H9 (cell line): ENCODE data around the gene PAPLN. TPM values are rescaled to one million over a fixed set of nuclear protein-coding genes. Genes with fewer than 3 reads are reported as not detected.
A peak's percentile ranks its signal among the peaks of the same experiment; 100 is the strongest.

Source experiments
- DNase-seq: peaks from one replicate; pipeline ENCODE4 v3.0.0-alpha.2; 2017
- H2AFZ ChIP-seq: one replicate; pipeline ENCODE4 v1.6.1; 2013; ENCODE audit warnings: mild to moderate bottlenecking, low read length, control low read depth, moderate library complexity
- H2AK5ac ChIP-seq: 2 replicates; pipeline ENCODE4 v1.6.1; 2013; ENCODE audit warnings: low read length, control low read depth, mixed read lengths; ENCODE audit not compliant: insufficient read length
- H2BK120ac ChIP-seq: one replicate; pipeline ENCODE4 v1.6.1; 2013; ENCODE audit warnings: low read depth, mild to moderate bottlenecking, low read length, control low read depth, inconsistent platforms; ENCODE audit not compliant: poor library complexity, severe bottlenecking
- H2BK12ac ChIP-seq: 2 replicates; pipeline ENCODE4 v1.6.1; 2013; ENCODE audit warnings: low read length, control low read depth, mixed read lengths, low read depth; ENCODE audit not compliant: insufficient read length
- H2BK15ac ChIP-seq: 2 replicates; pipeline ENCODE4 v1.6.1; 2013; ENCODE audit warnings: low read depth, low read length, control low read depth
- H2BK20ac ChIP-seq: one replicate; pipeline ENCODE4 v1.6.1; 2013; ENCODE audit warnings: low read depth, mild to moderate bottlenecking, low read length, control low read depth, inconsistent platforms; ENCODE audit not compliant: poor library complexity, severe bottlenecking
- H2BK5ac ChIP-seq: 2 replicates; pipeline ENCODE4 v1.6.1; 2013; ENCODE audit warnings: low read length, control low read depth, mixed read lengths; ENCODE audit not compliant: insufficient read length
- H3K14ac ChIP-seq: 2 replicates; pipeline ENCODE4 v1.6.1; 2013; ENCODE audit warnings: low read length, control low read depth; ENCODE audit not compliant: insufficient read depth
- H3K18ac ChIP-seq: 2 replicates; pipeline ENCODE4 v1.6.1; 2013; ENCODE audit warnings: low read depth, mild to moderate bottlenecking, mixed read lengths, low read length, control low read depth; ENCODE audit not compliant: insufficient read length
- H3K23ac ChIP-seq: 2 replicates; pipeline ENCODE4 v1.6.1; 2013; ENCODE audit warnings: low read length, control low read depth, mixed read lengths, low read depth; ENCODE audit not compliant: insufficient read length
- H3K23me2 ChIP-seq: 2 replicates; pipeline ENCODE4 v1.6.1; 2013; ENCODE audit warnings: low read depth, mild to moderate bottlenecking, mixed read lengths, low read length, control low read depth; ENCODE audit not compliant: insufficient read length, poor library complexity, severe bottlenecking
- H3K27ac ChIP-seq: 2 replicates; pipeline ENCODE4 v1.5.1; 2013; ENCODE audit warnings: low read length, control low read depth, mixed read lengths, low read depth; ENCODE audit not compliant: insufficient read length
- H3K27me3 ChIP-seq: 2 replicates; pipeline ENCODE4 v1.6.1; 2013; ENCODE audit warnings: low read length, control low read depth, inconsistent platforms; ENCODE audit not compliant: insufficient read depth
- H3K4ac ChIP-seq: 2 replicates; pipeline ENCODE4 v1.6.1; 2013; ENCODE audit warnings: low read depth, mild to moderate bottlenecking, control low read depth, inconsistent platforms, low read length, moderate library complexity
- H3K4me1 ChIP-seq: 2 replicates; pipeline ENCODE4 v1.6.1; 2013; ENCODE audit warnings: low read length, control low read depth, inconsistent platforms; ENCODE audit not compliant: insufficient read depth
- H3K4me2 ChIP-seq: 2 replicates; pipeline ENCODE4 v1.6.1; 2013; ENCODE audit warnings: low read length, control low read depth, mixed read lengths; ENCODE audit not compliant: insufficient read length, insufficient read depth
- H3K56ac ChIP-seq: 2 replicates; pipeline ENCODE4 v1.6.1; 2013; ENCODE audit warnings: low read depth, mild to moderate bottlenecking, mixed read lengths, low read length, control low read depth; ENCODE audit not compliant: insufficient read length
- H3K79me1 ChIP-seq: 2 replicates; pipeline ENCODE4 v1.6.1; 2013; ENCODE audit warnings: low read depth, mild to moderate bottlenecking, moderate library complexity, low read length, control low read depth, inconsistent platforms; ENCODE audit not compliant: insufficient read depth, poor library complexity, severe bottlenecking
- H3K79me2 ChIP-seq: 2 replicates; pipeline ENCODE4 v1.6.1; 2013; ENCODE audit warnings: low read length, control low read depth, inconsistent platforms; ENCODE audit not compliant: insufficient read depth
- H3K9ac ChIP-seq: 2 replicates; pipeline ENCODE4 v1.6.1; 2013; ENCODE audit warnings: low read length, control low read depth, mixed read lengths; ENCODE audit not compliant: insufficient read length; ENCODE audit errors: extremely low read depth
- H3K9me3 ChIP-seq: one replicate; pipeline ENCODE4 v1.6.1; 2013; ENCODE audit warnings: low read depth, low read length, inconsistent platforms; ENCODE audit not compliant: control insufficient read depth
- H3T11ph ChIP-seq: one replicate; pipeline ENCODE4 v1.6.1; 2013; ENCODE audit warnings: mild to moderate bottlenecking, low read length, control low read depth, inconsistent platforms
- H4K20me1 ChIP-seq: one replicate; pipeline ENCODE4 v1.6.1; 2013; ENCODE audit not compliant: control insufficient read depth, insufficient read length, insufficient read depth
- H4K5ac ChIP-seq: 2 replicates; pipeline ENCODE4 v1.6.1; 2013; ENCODE audit warnings: low read depth, mild to moderate bottlenecking, mixed read lengths, low read length, control low read depth; ENCODE audit not compliant: insufficient read length
- H4K8ac ChIP-seq: replicated peaks from 2 replicates; pipeline ENCODE4 v1.6.1; 2013; ENCODE audit warnings: low read length, control low read depth, mixed read lengths, low read depth; ENCODE audit not compliant: insufficient read length
- H4K91ac ChIP-seq: 2 replicates; pipeline ENCODE4 v1.6.1; 2013; ENCODE audit warnings: low read depth, mild to moderate bottlenecking, moderate library complexity, mixed read lengths, low read length, control low read depth; ENCODE audit not compliant: insufficient read length
- H3K27ac Mint-ChIP-seq, 3 experiments: 2 replicates in 2 of 3; 3 replicates in 1 of 3; pipeline ENCODE4 v1.8.0; 2020 to 2021; ENCODE audit warnings: mixed read lengths in 3 of 3, mild to moderate bottlenecking in 1 of 3, moderate library complexity in 1 of 3
- H3K27me3 Mint-ChIP-seq: 2 replicates; pipeline ENCODE4 v1.8.0; 2021; ENCODE audit warnings: low read depth, mild to moderate bottlenecking, moderate library complexity, mixed read lengths
- H3K36me3 Mint-ChIP-seq, 3 experiments: 2 replicates in 2 of 3; 3 replicates in 1 of 3; pipeline ENCODE4 v1.8.0; 2020 to 2021; ENCODE audit warnings: low read depth in 3 of 3, mixed read lengths in 3 of 3; ENCODE audit not compliant: insufficient read depth in 1 of 3
- H3K4me1 Mint-ChIP-seq, 2 experiments: 2 replicates each; pipeline ENCODE4 v1.8.0; 2020; ENCODE audit warnings: mixed read lengths in 2 of 2
- H3K4me3 Mint-ChIP-seq, 2 experiments: 2 replicates in 1 of 2; 3 replicates in 1 of 2; pipeline ENCODE4 v1.8.0; 2020 to 2021; ENCODE audit warnings: mild to moderate bottlenecking in 2 of 2, mixed read lengths in 2 of 2, moderate library complexity in 1 of 2
- H3K9me3 Mint-ChIP-seq, 2 experiments: 2 replicates in 1 of 2; 3 replicates in 1 of 2; pipeline ENCODE4 v1.8.0; 2020; ENCODE audit warnings: mild to moderate bottlenecking in 2 of 2, mixed read lengths in 2 of 2, moderate library complexity in 1 of 2
- WGBS: extraction: QIAGEN DNeasy Blood & Tissue Kit; methylation state at CpG from one replicate; pipeline ENCODE4 v1.1.7; 2013; ENCODE audit warnings: missing lambda C conversion rate, low lambda C conversion rate, mixed read lengths; ENCODE audit not compliant: insufficient read length; ENCODE audit errors: extremely low coverage; 5-methylcytosine and 5-hydroxymethylcytosine counted together
- total RNA-seq: library from RNA; stranded (reverse); gene quantifications from 2 replicates; pipeline ENCODE4 v1.2.1, GENCODE V29; 2021
- TF ChIP-seq, protein P1 (sequence below): fragments of 200-600 bp; sonication (generic); conservative IDR thresholded peaks from 3 replicates; pipeline ENCODE4 v1.8.0; 2021; ENCODE audit warnings: antibody characterized with exemption, mild to moderate bottlenecking

PAPLN gene
- total RNA-seq, 1 experiment from 2014 or later: 8.5 TPM

DNA sequence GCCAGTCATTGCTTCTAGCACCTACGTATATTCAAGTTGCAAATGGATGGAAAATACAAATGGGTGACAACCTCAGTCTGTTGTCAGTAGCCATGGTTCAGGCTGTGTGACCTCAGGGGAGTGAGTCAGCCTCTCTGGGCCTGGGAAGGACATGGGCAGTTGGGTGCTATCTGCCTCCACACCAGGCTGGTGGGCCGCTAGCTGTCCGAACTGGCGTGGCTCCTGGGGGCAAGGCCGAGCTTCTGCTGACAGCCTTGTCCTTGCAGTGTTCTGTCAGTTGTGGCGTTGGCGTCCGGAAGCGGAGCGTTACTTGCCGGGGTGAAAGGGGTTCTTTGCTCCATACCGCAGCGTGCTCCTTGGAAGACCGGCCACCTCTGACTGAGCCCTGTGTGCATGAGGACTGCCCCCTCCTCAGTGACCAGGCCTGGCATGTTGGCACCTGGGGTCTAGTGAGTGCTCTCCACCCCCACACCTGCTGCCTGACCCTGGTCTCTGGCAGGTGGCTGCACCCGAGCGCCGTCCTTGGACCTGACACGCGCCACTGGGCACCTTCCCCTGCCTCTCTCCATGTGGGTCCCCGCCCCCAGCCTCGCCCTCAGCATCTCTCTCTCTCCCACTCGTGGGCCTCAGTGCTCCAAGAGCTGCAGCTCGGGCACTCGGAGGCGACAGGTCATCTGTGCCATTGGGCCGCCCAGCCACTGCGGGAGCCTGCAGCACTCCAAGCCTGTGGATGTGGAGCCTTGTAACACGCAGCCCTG lies 17.1 kb downstream of the PAPLN start:
- Histone ChIP-seq H3K27me3 (no peaks in the 10 kb centered on the region), H3K9ac (no peak overlapping the region), H3K14ac (no peak overlapping the region), H2BK15ac (no peak overlapping the region), H4K8ac (no peak overlapping the region), H4K91ac (no peak overlapping the region), H3K79me1 (no peaks in the 10 kb centered on the region), H3T11ph (no peak overlapping the region), H3K4ac (no peak overlapping the region), H2BK5ac (no peak overlapping the region), H3K4me1 (no peaks in the 10 kb centered on the region), H2BK20ac (no peak overlapping the region), H3K79me2 (no peaks in the 10 kb centered on the region), H3K56ac (no peak overlapping the region), H3K23ac (no peak overlapping the region), H4K20me1 (no peaks in the 10 kb centered on the region), H3K23me2 (no peaks in the 10 kb centered on the region), H2BK120ac (no peak overlapping the region), H2AK5ac (no peak overlapping the region), H2BK12ac (no peak overlapping the region), H4K5ac (no peak overlapping the region), H3K27ac (no peak overlapping the region), H3K9me3 (no peaks in the 10 kb centered on the region), H2AFZ (no peak overlapping the region), H3K18ac (no peak overlapping the region), H3K4me2 (no peak overlapping the region)
- TF ChIP-seq, protein P1, sequence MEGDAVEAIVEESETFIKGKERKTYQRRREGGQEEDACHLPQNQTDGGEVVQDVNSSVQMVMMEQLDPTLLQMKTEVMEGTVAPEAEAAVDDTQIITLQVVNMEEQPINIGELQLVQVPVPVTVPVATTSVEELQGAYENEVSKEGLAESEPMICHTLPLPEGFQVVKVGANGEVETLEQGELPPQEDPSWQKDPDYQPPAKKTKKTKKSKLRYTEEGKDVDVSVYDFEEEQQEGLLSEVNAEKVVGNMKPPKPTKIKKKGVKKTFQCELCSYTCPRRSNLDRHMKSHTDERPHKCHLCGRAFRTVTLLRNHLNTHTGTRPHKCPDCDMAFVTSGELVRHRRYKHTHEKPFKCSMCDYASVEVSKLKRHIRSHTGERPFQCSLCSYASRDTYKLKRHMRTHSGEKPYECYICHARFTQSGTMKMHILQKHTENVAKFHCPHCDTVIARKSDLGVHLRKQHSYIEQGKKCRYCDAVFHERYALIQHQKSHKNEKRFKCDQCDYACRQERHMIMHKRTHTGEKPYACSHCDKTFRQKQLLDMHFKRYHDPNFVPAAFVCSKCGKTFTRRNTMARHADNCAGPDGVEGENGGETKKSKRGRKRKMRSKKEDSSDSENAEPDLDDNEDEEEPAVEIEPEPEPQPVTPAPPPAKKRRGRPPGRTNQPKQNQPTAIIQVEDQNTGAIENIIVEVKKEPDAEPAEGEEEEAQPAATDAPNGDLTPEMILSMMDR: no peak
- H3K36me3 Mint-ChIP-seq: peaks cover 0 to 2% (median 0%) of the 10 kb centered on the region in 3 experiments; a peak in 1 of 7 replicates
- no peak for DNase-seq
- no peak overlapping the region for H3K4me3 Mint-ChIP-seq
- no CpG with 5 or more reads among the region's 28 CpGs for WGBS
- H3K27ac Mint-ChIP-seq: peak overlapping the region in 1 of 3 experiments; percentile 55; a peak in 1 of 7 replicates
- 0 out of 4 replicates have a peak, but pooled peaks cover 0 to 4% of the 10 kb centered on the region in 2 experiments for H3K4me1 Mint-ChIP-seq
- H3K9me3 Mint-ChIP-seq: no peaks in the 10 kb centered on the region
- no peaks in the 10 kb centered on the region for H3K27me3 Mint-ChIP-seq
